Transverse colon (tissue), 4 donors: ENCODE data around the gene TRPT1. TPM values are rescaled to one million over a fixed set of nuclear protein-coding genes. Genes with fewer than 3 reads are reported as not detected.

Source experiments
- DNase-seq: peaks from one replicate; pipeline ENCODE4 v3.0.0-alpha.2; 2019
- H3K27ac ChIP-seq, 4 donors: fragments of 200-600 bp; sonication (generic); 2 replicates each; pipeline ENCODE4 v1.5.1; 2016 to 2018; ENCODE audit warnings: inconsistent platforms in 4 of 4
- H3K27me3 ChIP-seq: fragments of 200-600 bp; sonication (generic); 2 replicates; pipeline ENCODE4 v1.5.1; 2017; ENCODE audit warnings: inconsistent platforms
- H3K36me3 ChIP-seq, 4 donors: fragments of 200-600 bp; sonication (generic); 2 replicates each; pipeline ENCODE4 v1.5.1; 2017 to 2019; ENCODE audit warnings: inconsistent platforms in 4 of 4
- H3K4me1 ChIP-seq, 4 donors: fragments of 200-600 bp; sonication (generic); 2 replicates each; pipeline ENCODE4 v1.5.1; 2017 to 2020; ENCODE audit warnings: inconsistent platforms in 4 of 4
- H3K4me3 ChIP-seq, 4 donors: fragments of 200-600 bp; sonication (generic); 1 replicate in 1 of 4; 2 replicates in 3 of 4; pipeline versions ENCODE4 v1.5.1 to v1.6.1; 2017 to 2019; ENCODE audit warnings: inconsistent platforms in 4 of 4
- H3K9me3 ChIP-seq, 2 donors: fragments of 200-600 bp; sonication (generic); 2 replicates each; pipeline ENCODE4 v1.5.1; 2017 to 2019; ENCODE audit warnings: inconsistent platforms in 2 of 2
- EP300 ChIP-seq: sonication (generic); formaldehyde crosslinking; IDR thresholded peaks from one replicate; pipeline ENCODE4 v1.6.1; 2017; ENCODE audit warnings: antibody characterized with exemption, low read depth
- POLR2A ChIP-seq: fragments of 450-650 bp; IDR thresholded peaks from one replicate; pipeline ENCODE4 v1.6.1; 2016; ENCODE audit warnings: antibody characterized with exemption, mild to moderate bottlenecking, moderate library complexity
- POLR2AphosphoS5 ChIP-seq, 3 donors: sonication (generic); formaldehyde crosslinking; IDR thresholded peaks; one replicate each; pipeline ENCODE4 v1.6.1; 2016; ENCODE audit warnings: antibody characterized with exemption in 3 of 3
- WGBS, 2 donors: methylation state at CpG; one replicate each; pipeline ENCODE4 v1.1.5; 2018; ENCODE audit warnings: low coverage in 1 of 2; 5-methylcytosine and 5-hydroxymethylcytosine counted together
- in situ Hi-C, 4 donors: fragments of 200-750 bp; cut with MboI; loops; one replicate each; pipeline versions ENCODE4 v1.15.0 to v1.15.1; 2017; ENCODE audit warnings: low sequenced_read_pairs in 3 of 4, low pct_ligation_motif_present in 1 of 4, low pct_unique_long_range_greater_than_20kb in 1 of 4
- intact Hi-C: fragments of 100-400 bp; cut with DNase I; formaldehyde crosslinking; loops from one replicate; pipeline ENCODE4 v1.15.1; 2023; ENCODE audit warnings: low total_unique reads
- total RNA-seq, 4 donors: library from RNA; depleted of rRNA; stranded (reverse); fragments of >200 nt; gene quantifications; one replicate each; pipeline ENCODE4 v1.1.0, GENCODE V29; 2016
- TF ChIP-seq, protein P1 (sequence below), 5 experiments: fragments of 200-600 bp in 3 of 5; fragments of 450-650 bp in 2 of 5; sonication (generic) in 3 of 5; IDR thresholded peaks; 1 replicate in 2 of 5; 2 replicates in 3 of 5; pipeline ENCODE4 v1.5.1; 2016 to 2017; ENCODE audit warnings: antibody characterized with exemption in 5 of 5, inconsistent platforms in 3 of 5, mild to moderate bottlenecking in 2 of 5, moderate library complexity in 1 of 5

Gene TRPT1
- total RNA-seq, 4 donors from 2014 or later, result 82.4 to 113 (median 99.1) TPM

DNA sequence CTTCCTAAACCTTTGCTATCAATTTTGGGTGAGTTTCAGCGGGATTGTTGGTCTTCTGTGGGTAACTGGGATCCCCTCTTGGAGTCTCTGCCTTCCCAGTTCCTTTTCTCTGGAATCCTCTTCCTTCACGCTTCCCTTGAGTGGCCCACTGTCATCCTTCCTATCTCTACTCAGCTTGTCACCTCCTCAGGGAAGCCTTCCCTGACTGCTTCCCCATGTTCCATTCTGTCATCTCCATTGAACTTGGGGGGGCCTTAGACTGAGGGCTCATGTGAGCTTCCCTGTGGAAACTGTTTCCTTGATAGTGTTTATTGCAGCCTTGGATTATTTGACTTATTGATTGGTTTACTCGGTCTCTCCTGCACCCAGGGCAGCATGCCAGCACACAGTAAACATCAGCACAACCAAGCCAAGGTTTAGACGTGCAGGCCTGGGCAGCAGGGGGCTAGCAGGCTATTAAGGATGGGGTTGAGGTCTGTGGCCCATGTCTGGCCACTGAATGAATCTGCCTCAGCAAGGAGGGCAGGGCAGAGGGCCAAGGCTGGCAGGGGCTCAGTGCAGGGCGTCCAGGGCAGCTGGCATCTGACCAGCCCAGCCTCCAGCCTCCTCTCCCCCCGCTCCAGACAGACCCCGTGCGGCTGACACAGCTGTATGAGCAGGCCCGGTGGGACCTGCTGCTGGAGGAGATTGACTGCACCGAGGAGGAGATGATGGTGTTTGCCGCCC is 7.2 kb downstream of the TRPT1 start:
- Histone ChIP-seq H3K27ac (no peak overlapping the region), H3K9me3 (no peaks in the 10 kb centered on the region), H3K36me3 (peaks cover 0 to 5% (median 0%) of the 10 kb centered on the region in 4 donors), H3K27me3 (no peaks in the 10 kb centered on the region), H3K4me1 (no peaks in the 10 kb centered on the region), H3K4me3 (no peak overlapping the region)
- in situ Hi-C loops (no loop called here), intact Hi-C loops (no loop called here)
- DNase-seq, result no peak
- TF ChIP-seq, protein P1, sequence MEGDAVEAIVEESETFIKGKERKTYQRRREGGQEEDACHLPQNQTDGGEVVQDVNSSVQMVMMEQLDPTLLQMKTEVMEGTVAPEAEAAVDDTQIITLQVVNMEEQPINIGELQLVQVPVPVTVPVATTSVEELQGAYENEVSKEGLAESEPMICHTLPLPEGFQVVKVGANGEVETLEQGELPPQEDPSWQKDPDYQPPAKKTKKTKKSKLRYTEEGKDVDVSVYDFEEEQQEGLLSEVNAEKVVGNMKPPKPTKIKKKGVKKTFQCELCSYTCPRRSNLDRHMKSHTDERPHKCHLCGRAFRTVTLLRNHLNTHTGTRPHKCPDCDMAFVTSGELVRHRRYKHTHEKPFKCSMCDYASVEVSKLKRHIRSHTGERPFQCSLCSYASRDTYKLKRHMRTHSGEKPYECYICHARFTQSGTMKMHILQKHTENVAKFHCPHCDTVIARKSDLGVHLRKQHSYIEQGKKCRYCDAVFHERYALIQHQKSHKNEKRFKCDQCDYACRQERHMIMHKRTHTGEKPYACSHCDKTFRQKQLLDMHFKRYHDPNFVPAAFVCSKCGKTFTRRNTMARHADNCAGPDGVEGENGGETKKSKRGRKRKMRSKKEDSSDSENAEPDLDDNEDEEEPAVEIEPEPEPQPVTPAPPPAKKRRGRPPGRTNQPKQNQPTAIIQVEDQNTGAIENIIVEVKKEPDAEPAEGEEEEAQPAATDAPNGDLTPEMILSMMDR (IDR thresholded peaks at IDR 0.05), result no peak
- 66 to 87% methylated on average over 2 to 4 of the region's 11 CpGs for WGBS, 2 donors

DNA sequence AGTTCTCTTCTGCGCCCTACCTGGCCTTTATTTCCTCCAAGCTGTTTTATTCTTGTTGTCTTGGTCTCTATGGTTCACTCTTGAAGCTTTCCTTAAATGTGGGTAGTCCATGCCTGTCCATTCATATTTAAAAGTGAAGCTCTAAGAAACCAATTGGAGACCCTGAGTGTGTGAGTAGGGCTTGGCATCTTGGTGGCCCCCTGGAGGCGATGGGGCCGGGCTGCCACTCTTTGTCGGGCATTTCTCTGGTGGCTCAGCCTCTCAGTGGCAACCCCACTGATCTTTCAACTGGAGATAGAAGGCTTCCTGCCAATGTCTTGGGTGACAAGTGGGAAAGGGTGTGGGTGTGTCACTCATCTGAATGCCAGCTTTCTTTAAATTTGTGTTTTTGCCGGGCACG is 9.1 kb downstream of the TRPT1 start:
- peaks cover 0 to 5% (median 0%) of the 10 kb centered on the region in 4 donors for H3K36me3 ChIP-seq
- intact Hi-C loops, result no loop called here

DNA sequence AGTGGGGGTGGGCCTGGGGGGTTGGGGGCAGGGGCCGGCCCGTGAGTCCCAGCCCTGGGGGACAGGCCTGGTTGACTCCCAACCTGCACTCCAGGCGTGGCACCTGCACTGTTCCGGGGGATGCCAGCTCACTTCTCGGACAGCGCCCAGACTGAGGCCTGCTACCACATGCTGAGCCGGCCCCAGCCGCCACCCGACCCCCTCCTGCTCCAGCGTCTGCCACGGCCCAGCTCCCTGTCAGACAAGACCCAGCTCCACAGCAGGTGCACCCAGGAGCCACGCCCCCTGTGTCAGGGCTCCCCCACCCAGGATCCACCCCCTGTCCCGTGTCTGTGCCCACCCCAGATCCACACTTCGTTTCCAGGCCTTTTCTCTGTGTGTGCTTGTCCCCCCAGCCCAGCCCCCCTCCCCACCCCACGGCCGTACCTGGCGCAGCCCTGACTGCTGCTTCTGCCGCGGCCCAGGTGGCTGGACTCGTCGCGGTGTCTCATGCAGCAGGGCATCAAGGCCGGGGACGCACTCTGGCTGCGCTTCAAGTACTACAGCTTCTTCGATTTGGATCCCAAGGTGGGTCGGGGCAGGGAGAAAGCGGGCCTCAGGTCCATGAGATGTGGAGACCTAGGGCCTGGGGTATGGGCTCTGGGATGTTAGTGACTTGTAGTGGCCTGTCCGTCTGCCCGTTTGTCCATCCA is 14.7 kb downstream of the TRPT1 start:
- Histone ChIP-seq H3K4me3 (no peak overlapping the region), H3K27ac (no peak overlapping the region), H3K4me1 (peaks cover 0 to 16% (median 11%) of the 10 kb centered on the region in 4 donors), H3K36me3 (peaks cover 0 to 5% (median 0%) of the 10 kb centered on the region in 4 donors), H3K27me3 (no peaks in the 10 kb centered on the region), H3K9me3 (no peaks in the 10 kb centered on the region)
- in situ Hi-C loops (no loop called here), intact Hi-C loops (no loop called here)
- WGBS, 2 donors, result 83 to 100% methylated on average over 1 to 27 of the region's 30 CpGs
- TF ChIP-seq, protein P1 (IDR thresholded peaks at IDR 0.05), result no peak
- TF ChIP-seq EP300 (no peak), POLR2A (no peak), POLR2AphosphoS5 (IDR thresholded peaks at IDR 0.05) (no peak)
- no peak for DNase-seq

More for the DNA sequence above, 9.1 kb downstream of the TRPT1 start:
- Histone ChIP-seq H3K9me3 (no peaks in the 10 kb centered on the region), H3K4me1 (no peaks in the 10 kb centered on the region), H3K27ac (no peak overlapping the region), H3K4me3 (no peak overlapping the region), H3K27me3 (no peaks in the 10 kb centered on the region)
- in situ Hi-C loops, result no loop called here
- TF ChIP-seq POLR2A (no peak), POLR2AphosphoS5 (IDR thresholded peaks at IDR 0.05) (no peak), EP300 (no peak)
- TF ChIP-seq, protein P1 (IDR thresholded peaks at IDR 0.05), result no peak
- DNase-seq, result no peak
- WGBS, 2 donors, result 84 to 89% methylated on average over 1 to 6 of the region's 6 CpGs

DNA sequence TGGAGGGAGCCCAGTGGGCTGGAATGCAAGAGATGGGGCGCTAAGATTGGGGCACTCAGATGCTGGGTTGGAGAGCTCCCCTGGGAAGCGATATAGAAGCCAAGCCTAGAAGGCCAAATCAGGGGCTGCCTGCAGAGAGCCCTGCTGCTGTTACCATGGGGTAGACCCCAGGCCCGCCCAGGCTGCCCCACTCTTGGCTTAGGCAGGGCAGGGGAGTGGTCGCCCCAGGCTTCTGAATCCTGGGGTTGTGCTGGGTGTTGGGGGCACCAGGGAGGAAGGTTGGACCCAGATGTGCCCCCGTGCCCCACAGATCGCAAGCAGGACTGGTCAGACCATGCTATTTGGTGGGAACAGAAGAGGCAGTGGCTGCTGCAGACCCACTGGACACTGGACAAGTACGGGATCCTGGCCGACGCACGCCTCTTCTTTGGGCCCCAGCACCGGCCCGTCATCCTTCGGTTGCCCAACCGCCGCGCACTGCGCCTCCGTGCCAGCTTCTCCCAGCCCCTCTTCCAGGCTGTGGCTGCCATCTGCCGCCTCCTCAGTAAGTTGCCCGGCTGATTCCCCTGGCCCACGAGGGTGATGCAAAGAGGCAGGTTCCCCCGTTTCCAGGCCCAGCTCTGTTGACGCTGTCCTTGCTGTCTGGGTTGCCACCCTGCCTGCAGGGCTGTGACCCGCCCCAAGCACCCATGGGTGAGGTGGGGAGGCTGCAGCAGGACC is 15.5 kb downstream of the TRPT1 start:
- Histone ChIP-seq H3K4me1 (peaks cover 7 to 23% (median 19%) of the 10 kb centered on the region in 4 donors), H3K4me3 (no peak overlapping the region), H3K27ac (no peak overlapping the region), H3K36me3 (peaks cover 0 to 4% (median 0%) of the 10 kb centered on the region in 4 donors), H3K27me3 (no peaks in the 10 kb centered on the region), H3K9me3 (no peaks in the 10 kb centered on the region)
- TF ChIP-seq POLR2A, result no peak
- no peak for TF ChIP-seq POLR2AphosphoS5 (IDR thresholded peaks at IDR 0.05)
- TF ChIP-seq EP300, result no peak
- TF ChIP-seq, protein P1 (IDR thresholded peaks at IDR 0.05), result no peak
- 93% methylated on average over 24 of the region's 24 CpGs; no CpG with 5 or more reads in 1 of the 2 donors for WGBS, 2 donors
- in situ Hi-C loops, result no loop called here
- DNase-seq, result no peak
- intact Hi-C loops, result no loop called here
